PC-9 (cell line): ENCODE data around the gene RAB3C. TPM values are rescaled to one million over a fixed set of nuclear protein-coding genes. Genes with fewer than 3 reads are reported as not detected.

ENCODE experiments used
- BruUV-seq: library from RNA; stranded (reverse); fragments of 400-500 nt; replicated peaks from 2 replicates; lab custom pipeline; 2021; lab: Mats Ljungman, UMichigan
- CTCF ChIA-PET: fragments of 300-600 bp; sonication (Branson Sonifier 250); formaldehyde crosslinking; loops from one replicate; lab custom pipeline; 2022; ENCODE audit warnings: antibody characterized with exemption; lab: Charles Lee
- POLR2A ChIA-PET: fragments of 300-600 bp; sonication (Branson Sonifier 250); formaldehyde crosslinking; loops from one replicate; lab custom pipeline; 2022; ENCODE audit warnings: antibody characterized with exemption; ENCODE audit not compliant: unreplicated experiment; lab: Charles Lee
- DNase-seq, 2 experiments: peaks; one replicate each; pipeline versions ENCODE4 v3.0.0 to v3.0.0-alpha.2; 2015 to 2022; ENCODE audit warnings: mixed read lengths in 1 of 2
- H2AFZ ChIP-seq: fragments of 200-600 bp; sonication (generic); 2 replicates; pipeline ENCODE4 v1.8.1; 2017; ENCODE audit warnings: antibody characterized with exemption
- H3F3A ChIP-seq: fragments of 200-600 bp; sonication (generic); 2 replicates; pipeline ENCODE4 v1.8.1; 2017; ENCODE audit warnings: antibody characterized with exemption, mild to moderate bottlenecking, low read depth; ENCODE audit not compliant: insufficient read depth
- H3K27ac ChIP-seq: fragments of 200-600 bp; sonication (generic); 2 replicates; pipeline ENCODE4 v1.6.1; 2016; ENCODE audit warnings: mixed run types
- H3K27me3 ChIP-seq: fragments of 200-600 bp; sonication (generic); 2 replicates; pipeline ENCODE4 v1.6.1; 2016; ENCODE audit warnings: low read depth, mixed run types; ENCODE audit not compliant: insufficient read depth
- H3K36me3 ChIP-seq: fragments of 200-600 bp; sonication (generic); 2 replicates; pipeline ENCODE4 v1.6.1; 2016; ENCODE audit warnings: low read depth, mixed run types
- H3K4me1 ChIP-seq: fragments of 200-600 bp; sonication (generic); replicated peaks from 2 replicates; pipeline ENCODE4 v1.6.1; 2016; ENCODE audit warnings: mixed run types; ENCODE audit not compliant: insufficient read depth
- H3K4me2 ChIP-seq: fragments of 200-600 bp; sonication (generic); 2 replicates; pipeline ENCODE4 v1.6.1; 2017; ENCODE audit warnings: mixed run types
- H3K4me3 ChIP-seq: fragments of 200-600 bp; sonication (generic); 2 replicates; pipeline ENCODE4 v1.6.1; 2016; ENCODE audit warnings: mixed run types
- H3K79me2 ChIP-seq: fragments of 200-600 bp; sonication (generic); 2 replicates; pipeline ENCODE4 v1.6.1; 2017; ENCODE audit warnings: low read depth, mixed run types
- H3K9me2 ChIP-seq: fragments of 200-600 bp; sonication (generic); 2 replicates; pipeline ENCODE4 v1.8.1; 2017; ENCODE audit warnings: mild to moderate bottlenecking; ENCODE audit not compliant: insufficient read depth
- H3K9me3 ChIP-seq: fragments of 200-600 bp; sonication (generic); 2 replicates; pipeline ENCODE4 v1.8.1; 2016; ENCODE audit warnings: low read depth; ENCODE audit not compliant: insufficient read depth
- H4K20me1 ChIP-seq: fragments of 200-600 bp; sonication (generic); 2 replicates; pipeline ENCODE4 v1.8.1; 2017; ENCODE audit not compliant: insufficient read depth
- EZH2 ChIP-seq: fragments of 200-600 bp; sonication (generic); IDR thresholded peaks from 2 replicates; pipeline ENCODE4 v1.8.0; 2017; ENCODE audit warnings: antibody characterized with exemption, low read depth
- intact Hi-C: fragments of 100-400 bp; cut with micrococcal nuclease; formaldehyde crosslinking; loops from one replicate; pipeline ENCODE4 v1.10.0; 2022; ENCODE audit not compliant: unreplicated experiment
- total RNA-seq: library from RNA; stranded (reverse); gene quantifications from 2 replicates; pipeline ENCODE4 v1.2.3, GENCODE V29; 2021
- TF ChIP-seq, protein P1 (sequence below): fragments of 200-600 bp; sonication (generic); conservative IDR thresholded peaks from 2 replicates; pipeline ENCODE4 v1.6.1; 2017; ENCODE audit warnings: mixed run types, antibody characterized with exemption, mild to moderate bottlenecking, moderate library complexity

Gene RAB3C
- total RNA-seq, 1 experiment from 2014 or later: not detected

DNA sequence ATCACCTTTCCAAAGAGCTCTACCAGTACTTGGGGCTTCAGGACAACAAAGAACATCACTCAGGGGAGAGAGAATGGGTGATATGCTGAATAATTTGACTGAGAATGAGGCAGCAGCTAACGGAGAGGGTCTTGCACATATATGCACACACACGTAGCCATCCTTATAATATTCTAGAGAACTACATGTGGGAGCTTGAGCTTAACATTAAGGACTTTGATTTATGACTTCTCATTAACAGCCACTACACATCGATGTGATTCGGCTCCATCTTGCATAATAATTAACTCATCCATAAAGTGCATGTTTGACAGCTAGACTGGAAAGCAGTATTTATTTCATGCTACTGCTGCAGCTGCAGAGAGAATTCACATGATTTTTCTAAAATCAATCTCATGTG, 163.4 kb downstream of the RAB3C start:
- Histone ChIP-seq H4K20me1 (no peaks in the 10 kb centered on the region), H3K27ac (no peak overlapping the region), H3K4me3 (no peak overlapping the region), H3K79me2 (no peaks in the 10 kb centered on the region), H3F3A (no peaks in the 10 kb centered on the region), H2AFZ (no peak overlapping the region), H3K4me2 (no peak overlapping the region), H3K9me3 (no peaks in the 10 kb centered on the region), H3K36me3 (no peaks in the 10 kb centered on the region), H3K27me3 (no peaks in the 10 kb centered on the region), H3K4me1 (no peaks in the 10 kb centered on the region), H3K9me2 (no peaks in the 10 kb centered on the region)
- ChIA-PET POLR2A (no interaction called here), CTCF (interaction anchor here (0.7 kb wide), 1 partner anchor 286 kb away, joined by 4 read pairs; no protein-coding TSS in a partner anchor)
- intact Hi-C loops: no loop called here
- no TSS peak for BruUV-seq
- TF ChIP-seq EZH2: no peak
- TF ChIP-seq, protein P1, sequence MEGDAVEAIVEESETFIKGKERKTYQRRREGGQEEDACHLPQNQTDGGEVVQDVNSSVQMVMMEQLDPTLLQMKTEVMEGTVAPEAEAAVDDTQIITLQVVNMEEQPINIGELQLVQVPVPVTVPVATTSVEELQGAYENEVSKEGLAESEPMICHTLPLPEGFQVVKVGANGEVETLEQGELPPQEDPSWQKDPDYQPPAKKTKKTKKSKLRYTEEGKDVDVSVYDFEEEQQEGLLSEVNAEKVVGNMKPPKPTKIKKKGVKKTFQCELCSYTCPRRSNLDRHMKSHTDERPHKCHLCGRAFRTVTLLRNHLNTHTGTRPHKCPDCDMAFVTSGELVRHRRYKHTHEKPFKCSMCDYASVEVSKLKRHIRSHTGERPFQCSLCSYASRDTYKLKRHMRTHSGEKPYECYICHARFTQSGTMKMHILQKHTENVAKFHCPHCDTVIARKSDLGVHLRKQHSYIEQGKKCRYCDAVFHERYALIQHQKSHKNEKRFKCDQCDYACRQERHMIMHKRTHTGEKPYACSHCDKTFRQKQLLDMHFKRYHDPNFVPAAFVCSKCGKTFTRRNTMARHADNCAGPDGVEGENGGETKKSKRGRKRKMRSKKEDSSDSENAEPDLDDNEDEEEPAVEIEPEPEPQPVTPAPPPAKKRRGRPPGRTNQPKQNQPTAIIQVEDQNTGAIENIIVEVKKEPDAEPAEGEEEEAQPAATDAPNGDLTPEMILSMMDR: no peak
- DNase-seq: no peak

- Histone ChIP-seq H3K9me2 (no peaks in the 10 kb centered on the region), H3K27ac (no peak overlapping the region), H3K4me3 (no peak overlapping the region), H3F3A (no peaks in the 10 kb centered on the region), H3K36me3 (no peaks in the 10 kb centered on the region), H2AFZ (no peak overlapping the region), H3K4me2 (no peak overlapping the region), H4K20me1 (0 out of 2 replicates have a peak, but pooled peaks cover 5% of the 10 kb centered on the region), H3K4me1 (no peaks in the 10 kb centered on the region), H3K27me3 (no peaks in the 10 kb centered on the region), H3K9me3 (no peaks in the 10 kb centered on the region), H3K79me2 (no peaks in the 10 kb centered on the region)
- DNase-seq: no peak
- ChIA-PET POLR2A (no interaction called here), CTCF (no interaction called here)
- no TSS peak for BruUV-seq
- TF ChIP-seq, protein P1: no peak
- TF ChIP-seq EZH2: no peak
- intact Hi-C loops: no loop called here
These were observed 167.2 kb downstream of the RAB3C start for GRCh38 chr5:58750036-58750435.

- Histone ChIP-seq H3K27me3 (no peaks in the 10 kb centered on the region), H3K9me3 (no peaks in the 10 kb centered on the region), H3K4me2 (no peak overlapping the region), H3K27ac (no peak overlapping the region), H3K36me3 (no peaks in the 10 kb centered on the region), H3F3A (no peaks in the 10 kb centered on the region), H4K20me1 (0 out of 2 replicates have a peak, but pooled peaks cover 5% of the 10 kb centered on the region), H3K9me2 (no peaks in the 10 kb centered on the region), H3K4me1 (no peaks in the 10 kb centered on the region), H2AFZ (no peak overlapping the region), H3K4me3 (no peak overlapping the region), H3K79me2 (no peaks in the 10 kb centered on the region)
- no peak for DNase-seq
- intact Hi-C loops: no loop called here
- CTCF ChIA-PET: no interaction called here
- POLR2A ChIA-PET: no interaction called here
- no TSS peak for BruUV-seq
- TF ChIP-seq EZH2: no peak
- TF ChIP-seq, protein P1: no peak
These were observed 168.5 kb downstream of the RAB3C start for GRCh38 chr5:58751222-58751837.
